RWPE2 (cell line): ENCODE results near the gene TMEM132E.
A peak's percentile ranks its signal among the peaks of the same experiment; 100 is the strongest.

Experiments
- ATAC-seq: fragments of 200-7000 bp; cut with Tn5 transposase; 3 replicates; pipeline ENCODE4 v1.9.1; 2021; ENCODE audit warnings: low read depth
- DNase-seq: peaks from one replicate; pipeline ENCODE4 v3.0.0-alpha.2; 2020; ENCODE audit warnings: low spot score
- H3K27ac ChIP-seq: fragments of 450-650 bp; 2 replicates; pipeline ENCODE4 v1.5.1; 2017; ENCODE audit warnings: mild to moderate bottlenecking; ENCODE audit not compliant: poor library complexity, severe bottlenecking
- H3K27me3 ChIP-seq: fragments of 250-450 bp; sonication (Bioruptor Pico); 2 replicates; pipeline ENCODE4 v1.5.1; 2021; ENCODE audit warnings: mild to moderate bottlenecking, moderate library complexity; ENCODE audit not compliant: insufficient read depth, poor library complexity, severe bottlenecking
- H3K36me3 ChIP-seq: fragments of 250-450 bp; sonication (Bioruptor Pico); 2 replicates; pipeline ENCODE4 v1.5.1; 2020; ENCODE audit warnings: low read depth, mild to moderate bottlenecking, moderate library complexity
- H3K4me1 ChIP-seq: fragments of 250-450 bp; sonication (Bioruptor Pico); 2 replicates; pipeline ENCODE4 v1.5.1; 2021; ENCODE audit warnings: mild to moderate bottlenecking, moderate library complexity; ENCODE audit not compliant: insufficient read depth, poor library complexity, severe bottlenecking
- H3K4me3 ChIP-seq: fragments of 250-450 bp; sonication (Bioruptor Pico); 2 replicates; pipeline ENCODE4 v1.5.1; 2021; ENCODE audit warnings: mild to moderate bottlenecking, moderate library complexity; ENCODE audit not compliant: severe bottlenecking
- H3K9me3 ChIP-seq: fragments of 250-450 bp; sonication (Bioruptor Pico); 2 replicates; pipeline ENCODE4 v1.5.1; 2021; ENCODE audit warnings: mild to moderate bottlenecking, moderate library complexity; ENCODE audit not compliant: severe bottlenecking
- TF ChIP-seq, protein P1 (sequence below): fragments of 450-650 bp; IDR thresholded peaks from one replicate; pipeline ENCODE4 v1.5.1; 2017; ENCODE audit warnings: mild to moderate bottlenecking, moderate library complexity; ENCODE audit not compliant: poor library complexity, severe bottlenecking

Gene TMEM132E

DNA sequence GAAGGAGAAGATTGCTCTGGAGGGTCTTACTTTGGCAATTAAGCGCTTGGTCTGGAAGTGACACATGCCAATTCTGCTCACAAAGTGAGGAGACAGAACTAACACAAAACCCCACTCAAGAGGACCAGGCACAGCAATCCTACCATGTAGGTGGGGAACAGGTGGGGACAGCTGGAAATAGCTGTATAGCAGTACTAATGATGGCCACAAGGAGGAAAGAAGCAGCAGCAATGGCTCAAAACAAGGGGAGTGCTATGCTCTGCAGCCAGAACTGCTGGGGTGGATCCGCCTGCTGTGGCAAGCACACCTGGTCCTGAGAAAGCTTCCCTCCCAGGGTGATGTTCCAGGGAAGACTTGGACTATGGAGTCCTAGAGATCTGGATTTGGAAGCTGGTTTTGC lies 17.0 kb upstream of the TMEM132E start:
- H3K4me1 ChIP-seq: no peaks in the 10 kb centered on the region
- DNase-seq (no peak), ATAC-seq (no peak)

DNA sequence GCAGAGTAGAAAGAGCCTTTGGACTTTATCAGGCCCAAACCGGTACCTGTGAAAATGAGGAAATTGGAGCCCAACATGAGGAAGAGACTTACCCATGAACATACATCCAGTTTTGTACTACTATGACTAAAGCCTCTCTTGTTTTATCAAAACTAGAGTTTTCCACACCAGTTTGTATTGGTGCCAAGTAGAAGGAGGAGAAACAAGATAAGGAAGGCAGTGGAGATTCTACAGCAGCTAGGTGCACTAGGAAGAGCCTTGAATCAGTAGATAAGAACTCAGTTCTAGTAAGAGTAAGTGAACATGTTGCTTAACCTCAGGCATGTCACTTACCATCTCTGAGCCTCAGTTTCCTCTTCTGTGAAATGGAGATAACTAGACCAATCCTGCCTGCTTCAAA lies 13.7 kb upstream of the TMEM132E start:
- H3K27me3 ChIP-seq: peaks cover 4% of the 10 kb centered on the region
- ATAC-seq: no peak
- no peak for DNase-seq
- TF ChIP-seq, protein P1, sequence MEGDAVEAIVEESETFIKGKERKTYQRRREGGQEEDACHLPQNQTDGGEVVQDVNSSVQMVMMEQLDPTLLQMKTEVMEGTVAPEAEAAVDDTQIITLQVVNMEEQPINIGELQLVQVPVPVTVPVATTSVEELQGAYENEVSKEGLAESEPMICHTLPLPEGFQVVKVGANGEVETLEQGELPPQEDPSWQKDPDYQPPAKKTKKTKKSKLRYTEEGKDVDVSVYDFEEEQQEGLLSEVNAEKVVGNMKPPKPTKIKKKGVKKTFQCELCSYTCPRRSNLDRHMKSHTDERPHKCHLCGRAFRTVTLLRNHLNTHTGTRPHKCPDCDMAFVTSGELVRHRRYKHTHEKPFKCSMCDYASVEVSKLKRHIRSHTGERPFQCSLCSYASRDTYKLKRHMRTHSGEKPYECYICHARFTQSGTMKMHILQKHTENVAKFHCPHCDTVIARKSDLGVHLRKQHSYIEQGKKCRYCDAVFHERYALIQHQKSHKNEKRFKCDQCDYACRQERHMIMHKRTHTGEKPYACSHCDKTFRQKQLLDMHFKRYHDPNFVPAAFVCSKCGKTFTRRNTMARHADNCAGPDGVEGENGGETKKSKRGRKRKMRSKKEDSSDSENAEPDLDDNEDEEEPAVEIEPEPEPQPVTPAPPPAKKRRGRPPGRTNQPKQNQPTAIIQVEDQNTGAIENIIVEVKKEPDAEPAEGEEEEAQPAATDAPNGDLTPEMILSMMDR: no peak
- no peaks in the 10 kb centered on the region for H3K4me1 ChIP-seq
- H3K36me3 ChIP-seq: no peaks in the 10 kb centered on the region
- H3K27ac ChIP-seq: no peak overlapping the region
- no peaks in the 10 kb centered on the region for H3K9me3 ChIP-seq
- no peak overlapping the region for H3K4me3 ChIP-seq

More for the DNA sequence above, 17.0 kb upstream of the TMEM132E start:
- Histone ChIP-seq H3K27ac (no peak overlapping the region), H3K27me3 (peaks cover 4% of the 10 kb centered on the region), H3K9me3 (no peaks in the 10 kb centered on the region), H3K4me3 (no peak overlapping the region), H3K36me3 (no peaks in the 10 kb centered on the region)
- TF ChIP-seq, protein P1: peak; percentile 14

DNA sequence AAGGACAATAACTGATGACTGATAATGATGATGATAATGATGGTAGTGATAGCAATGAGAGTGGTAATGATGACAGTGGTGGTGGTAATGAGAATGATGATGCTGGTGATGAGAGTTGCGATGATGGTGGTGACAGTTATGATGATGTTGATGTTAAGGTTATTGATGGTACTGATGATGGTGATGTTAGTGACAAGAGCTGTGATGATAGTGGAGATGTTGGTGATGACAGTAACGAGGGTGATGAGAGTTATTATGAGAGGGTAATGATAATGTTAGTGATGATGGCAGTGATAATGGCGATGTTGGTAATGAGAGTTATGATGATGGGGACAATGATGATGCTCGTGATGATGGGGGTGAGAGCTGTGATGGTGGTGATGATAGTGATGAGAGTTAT lies 13.2 kb upstream of the TMEM132E start:
- TF ChIP-seq, protein P1: no peak
- ATAC-seq (no peak), DNase-seq (no peak)
- H3K4me1 ChIP-seq: no peaks in the 10 kb centered on the region
- no peak overlapping the region for H3K27ac ChIP-seq
- H3K27me3 ChIP-seq: peaks cover 3% of the 10 kb centered on the region
- H3K36me3 ChIP-seq: no peaks in the 10 kb centered on the region
- H3K4me3 ChIP-seq: no peak overlapping the region
- no peaks in the 10 kb centered on the region for H3K9me3 ChIP-seq

DNA sequence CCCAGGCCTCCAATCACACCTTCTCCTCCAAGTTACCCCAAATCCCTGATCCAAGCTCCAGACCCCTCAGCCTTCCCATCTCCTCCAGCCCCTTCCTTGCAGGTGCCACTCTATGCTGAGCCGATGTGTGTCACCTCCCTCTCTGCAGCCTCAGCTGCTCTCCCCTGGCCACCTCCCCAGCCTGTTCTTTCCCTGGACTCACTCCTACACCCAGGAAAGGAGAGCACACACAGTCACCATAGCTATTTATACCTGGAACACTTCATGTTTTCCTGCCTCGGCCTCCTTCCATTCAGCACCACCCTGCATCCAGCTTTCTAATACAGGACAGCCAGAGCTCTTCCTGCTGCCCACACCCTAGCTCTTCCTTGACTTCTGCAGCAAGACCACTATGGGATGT lies 12.5 kb upstream of the TMEM132E start:
- Histone ChIP-seq H3K4me1 (no peaks in the 10 kb centered on the region), H3K27ac (no peak overlapping the region), H3K27me3 (no peaks in the 10 kb centered on the region), H3K4me3 (no peak overlapping the region), H3K9me3 (no peaks in the 10 kb centered on the region), H3K36me3 (no peaks in the 10 kb centered on the region)
- TF ChIP-seq, protein P1: no peak
- no peak for ATAC-seq
- no peak for DNase-seq

DNA sequence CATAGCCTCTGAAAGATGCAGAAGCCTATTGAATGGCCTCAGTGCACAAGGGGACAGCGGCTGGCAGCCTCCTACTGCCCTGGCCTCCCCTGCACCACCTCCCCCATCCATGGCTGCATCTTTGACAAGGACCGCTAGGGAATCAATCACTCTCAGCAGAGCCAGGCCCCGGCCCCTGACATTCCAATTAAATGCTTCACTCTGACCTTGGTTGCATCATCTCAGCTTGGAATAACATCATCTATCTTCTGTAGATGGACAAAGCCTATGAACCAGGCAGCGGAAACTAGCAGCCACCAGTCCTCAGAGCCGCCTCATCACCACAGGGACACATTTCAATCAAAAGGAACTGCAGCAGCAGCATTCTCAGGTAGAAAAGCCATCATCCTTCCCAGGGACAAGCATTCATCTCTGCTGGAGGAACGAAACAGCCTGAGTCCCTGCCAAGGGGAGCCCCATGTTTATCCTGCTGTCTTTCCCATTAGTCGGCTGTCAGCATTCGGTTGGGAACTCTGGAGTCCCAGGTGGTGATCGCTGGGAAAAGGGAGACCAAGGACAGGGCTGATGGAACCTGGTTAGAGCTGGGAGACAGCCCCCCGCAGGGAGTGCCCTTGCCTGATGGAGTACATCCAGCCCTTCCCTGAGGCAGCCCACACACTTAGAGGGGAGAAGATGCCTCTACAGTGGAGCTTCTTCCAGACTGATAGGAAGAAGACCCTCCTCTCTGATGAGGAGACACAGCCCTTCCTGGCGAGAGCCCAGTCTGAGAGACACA lies 11.5 kb upstream of the TMEM132E start:
- H3K9me3 ChIP-seq: no peaks in the 10 kb centered on the region
- no peaks in the 10 kb centered on the region for H3K27me3 ChIP-seq
- no peak for DNase-seq
- no peaks in the 10 kb centered on the region for H3K36me3 ChIP-seq
- ATAC-seq: peak; percentile 40; the same call in 1 of the 3 replicates
- H3K4me3 ChIP-seq: no peak overlapping the region
- H3K4me1 ChIP-seq: no peaks in the 10 kb centered on the region
- no peak overlapping the region for H3K27ac ChIP-seq
- TF ChIP-seq, protein P1: no peak
